ENCODE results near the gene GRK3. TPM values are rescaled to one million over a fixed set of nuclear protein-coding genes. Genes with fewer than 3 reads are reported as not detected.

Gene GRK3
- total RNA-seq, 4 donors from 2014 or later = 0.49 to 1.1 (median 0.81) TPM

- ATAC-seq (no peak), DNase-seq (no peak)
- Histone ChIP-seq H3K27ac (no peak overlapping the region), H3K36me3 (no peaks in the 10 kb centered on the region), H3K4me1 (peaks cover 12 to 13% of the 10 kb centered on the region in 2 donors), H3K4me3 (no peak overlapping the region), H3K27me3 (no peaks in the 10 kb centered on the region), H3K9me3 (no peaks in the 10 kb centered on the region)
- in situ Hi-C loops (cut with MboI; ENCODE audit: low sequenced_read_pairs in 4 of 4) = no loop called here
- TF ChIP-seq POLR2A (IDR thresholded peaks at IDR 0.05) (no peak), CTCF (IDR thresholded peaks at IDR 0.05 in 4 of 5, conservative IDR thresholded peaks at IDR 0.05 in 1 of 5) (no peak)
- intact Hi-C loops (cut with DNase I; ENCODE audit: low total_unique reads) = no loop called here
Observed at GRCh38 chr22:25698978-25699377, 134.5 kb downstream of the GRK3 start.

GRCh38 chr22:25701056-25701780 lies 136.7 kb downstream of the GRK3 start:
- Histone ChIP-seq H3K27ac (peak overlapping the region in 3 of 4 donors; percentile 4 to 44 (median 8)), H3K4me3 (no peak overlapping the region)
- in situ Hi-C loops (cut with MboI; ENCODE audit: low sequenced_read_pairs in 4 of 4) = loop anchor here in 3 of 4 donors (5.0 to 25.0 kb wide), 3 partner anchors 234 to 239 kb away; no protein-coding TSS in a partner anchor

GRCh38 chr22:25702040-25702439 lies 137.6 kb downstream of the GRK3 start:
- ATAC-seq = no peak

More at GRCh38 chr22:25701056-25701780, 136.7 kb downstream of the GRK3 start:
- Histone ChIP-seq H3K27me3 (no peaks in the 10 kb centered on the region), H3K4me1 (peaks cover 12 to 13% of the 10 kb centered on the region in 2 donors), H3K9me3 (no peaks in the 10 kb centered on the region), H3K36me3 (no peaks in the 10 kb centered on the region)
- peak; percentile 98 for ATAC-seq
- TF ChIP-seq POLR2A (IDR thresholded peaks at IDR 0.05) = no peak
- TF ChIP-seq CTCF (IDR thresholded peaks at IDR 0.05 in 4 of 5, conservative IDR thresholded peaks at IDR 0.05 in 1 of 5) = no peak
- DNase-seq = peak; percentile 45 to 61
- intact Hi-C loops (cut with DNase I; ENCODE audit: low total_unique reads) = loop anchor here (5.0 kb wide), 1 partner anchor 71 kb away; no protein-coding TSS in a partner anchor

GRCh38 chr22:25702571-25703167 lies 138.2 kb downstream of the GRK3 start:
- in situ Hi-C loops (cut with MboI; ENCODE audit: low sequenced_read_pairs in 4 of 4) (loop anchor here in 3 of 4 donors (5.0 to 25.0 kb wide), 3 partner anchors 235 to 240 kb away; no protein-coding TSS in a partner anchor), intact Hi-C loops (cut with DNase I; ENCODE audit: low total_unique reads) (loop anchor here (1.0 to 5.0 kb wide), 2 partner anchors 70 to 240 kb away; no protein-coding TSS in a partner anchor)
- Histone ChIP-seq H3K4me1 (peaks cover 12 to 13% of the 10 kb centered on the region in 2 donors), H3K4me3 (no peak overlapping the region), H3K27me3 (no peaks in the 10 kb centered on the region), H3K27ac (no peak overlapping the region), H3K36me3 (no peaks in the 10 kb centered on the region), H3K9me3 (no peaks in the 10 kb centered on the region)
- TF ChIP-seq POLR2A (IDR thresholded peaks at IDR 0.05) (no peak), CTCF (IDR thresholded peaks at IDR 0.05 in 4 of 5, conservative IDR thresholded peaks at IDR 0.05 in 1 of 5) (no peak)
- DNase-seq (no peak), ATAC-seq (no peak)

More at GRCh38 chr22:25702040-25702439, 137.6 kb downstream of the GRK3 start:
- peaks cover 12 to 13% of the 10 kb centered on the region in 2 donors for H3K4me1 ChIP-seq
- no peak for DNase-seq
- H3K27me3 ChIP-seq = no peaks in the 10 kb centered on the region
- TF ChIP-seq CTCF (IDR thresholded peaks at IDR 0.05 in 4 of 5, conservative IDR thresholded peaks at IDR 0.05 in 1 of 5) (peak in 2 of 5 experiments; percentile 16 to 32), POLR2A (IDR thresholded peaks at IDR 0.05) (no peak)
- in situ Hi-C loops (cut with MboI; ENCODE audit: low sequenced_read_pairs in 4 of 4) = loop anchor here in 3 of 4 donors (5.0 to 25.0 kb wide), 3 partner anchors 235 to 240 kb away; no protein-coding TSS in a partner anchor
- intact Hi-C loops (cut with DNase I; ENCODE audit: low total_unique reads) = loop anchor here (5.0 kb wide), 1 partner anchor 70 kb away; no protein-coding TSS in a partner anchor
- no peaks in the 10 kb centered on the region for H3K36me3 ChIP-seq
- H3K9me3 ChIP-seq = no peaks in the 10 kb centered on the region
- H3K27ac ChIP-seq = no peak overlapping the region
- H3K4me3 ChIP-seq = no peak overlapping the region

Data from gastrocnemius medialis (tissue), 4 donors.